Panc1 (cell line): ENCODE data around the gene HSPA12A.

Source experiments
- POLR2AphosphoS5 ChIP-seq: IDR thresholded peaks from 2 replicates; pipeline ENCODE4 v1.6.1; 2012; ENCODE audit warnings: mild to moderate bottlenecking, low read depth, low read length, moderate library complexity
- TF ChIP-seq, protein P1 (sequence below): fragments of 450-650 bp; IDR thresholded peaks from 2 replicates; pipeline ENCODE4 v1.5.1; 2017; ENCODE audit warnings: mild to moderate bottlenecking
- TF ChIP-seq, protein P2 (sequence below), 2 experiments: IDR thresholded peaks; 2 replicates each; pipeline ENCODE4 v1.6.1; 2011 to 2012; ENCODE audit warnings: low read depth in 2 of 2, control low read depth in 1 of 2, low read length in 1 of 2, mild to moderate bottlenecking in 1 of 2, moderate library complexity in 1 of 2; ENCODE audit not compliant: insufficient read depth in 1 of 2

DNA sequence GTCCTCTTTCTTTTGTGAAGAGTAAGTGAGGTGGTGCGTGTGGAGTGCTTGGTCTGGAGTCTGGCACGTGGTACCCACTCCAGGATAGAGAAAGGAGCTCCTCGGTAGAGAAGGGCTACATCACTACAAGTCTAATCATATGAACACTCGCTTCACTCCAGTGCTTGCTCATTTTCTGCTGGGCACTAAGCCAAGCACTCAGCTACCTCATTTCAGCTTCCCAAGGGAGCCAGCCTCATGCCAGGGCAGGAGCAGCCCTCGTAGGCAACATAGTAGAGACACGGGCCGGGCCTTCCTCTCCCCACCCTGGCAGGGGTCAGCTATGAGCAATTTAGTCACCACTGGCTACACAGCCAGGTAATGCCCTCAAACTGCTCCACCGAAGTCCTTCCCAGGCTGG is 11.4 kb upstream of the HSPA12A start:
- TF ChIP-seq, protein P1, sequence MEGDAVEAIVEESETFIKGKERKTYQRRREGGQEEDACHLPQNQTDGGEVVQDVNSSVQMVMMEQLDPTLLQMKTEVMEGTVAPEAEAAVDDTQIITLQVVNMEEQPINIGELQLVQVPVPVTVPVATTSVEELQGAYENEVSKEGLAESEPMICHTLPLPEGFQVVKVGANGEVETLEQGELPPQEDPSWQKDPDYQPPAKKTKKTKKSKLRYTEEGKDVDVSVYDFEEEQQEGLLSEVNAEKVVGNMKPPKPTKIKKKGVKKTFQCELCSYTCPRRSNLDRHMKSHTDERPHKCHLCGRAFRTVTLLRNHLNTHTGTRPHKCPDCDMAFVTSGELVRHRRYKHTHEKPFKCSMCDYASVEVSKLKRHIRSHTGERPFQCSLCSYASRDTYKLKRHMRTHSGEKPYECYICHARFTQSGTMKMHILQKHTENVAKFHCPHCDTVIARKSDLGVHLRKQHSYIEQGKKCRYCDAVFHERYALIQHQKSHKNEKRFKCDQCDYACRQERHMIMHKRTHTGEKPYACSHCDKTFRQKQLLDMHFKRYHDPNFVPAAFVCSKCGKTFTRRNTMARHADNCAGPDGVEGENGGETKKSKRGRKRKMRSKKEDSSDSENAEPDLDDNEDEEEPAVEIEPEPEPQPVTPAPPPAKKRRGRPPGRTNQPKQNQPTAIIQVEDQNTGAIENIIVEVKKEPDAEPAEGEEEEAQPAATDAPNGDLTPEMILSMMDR, result no peak
- TF ChIP-seq POLR2AphosphoS5, result no peak
- TF ChIP-seq, protein P2, sequence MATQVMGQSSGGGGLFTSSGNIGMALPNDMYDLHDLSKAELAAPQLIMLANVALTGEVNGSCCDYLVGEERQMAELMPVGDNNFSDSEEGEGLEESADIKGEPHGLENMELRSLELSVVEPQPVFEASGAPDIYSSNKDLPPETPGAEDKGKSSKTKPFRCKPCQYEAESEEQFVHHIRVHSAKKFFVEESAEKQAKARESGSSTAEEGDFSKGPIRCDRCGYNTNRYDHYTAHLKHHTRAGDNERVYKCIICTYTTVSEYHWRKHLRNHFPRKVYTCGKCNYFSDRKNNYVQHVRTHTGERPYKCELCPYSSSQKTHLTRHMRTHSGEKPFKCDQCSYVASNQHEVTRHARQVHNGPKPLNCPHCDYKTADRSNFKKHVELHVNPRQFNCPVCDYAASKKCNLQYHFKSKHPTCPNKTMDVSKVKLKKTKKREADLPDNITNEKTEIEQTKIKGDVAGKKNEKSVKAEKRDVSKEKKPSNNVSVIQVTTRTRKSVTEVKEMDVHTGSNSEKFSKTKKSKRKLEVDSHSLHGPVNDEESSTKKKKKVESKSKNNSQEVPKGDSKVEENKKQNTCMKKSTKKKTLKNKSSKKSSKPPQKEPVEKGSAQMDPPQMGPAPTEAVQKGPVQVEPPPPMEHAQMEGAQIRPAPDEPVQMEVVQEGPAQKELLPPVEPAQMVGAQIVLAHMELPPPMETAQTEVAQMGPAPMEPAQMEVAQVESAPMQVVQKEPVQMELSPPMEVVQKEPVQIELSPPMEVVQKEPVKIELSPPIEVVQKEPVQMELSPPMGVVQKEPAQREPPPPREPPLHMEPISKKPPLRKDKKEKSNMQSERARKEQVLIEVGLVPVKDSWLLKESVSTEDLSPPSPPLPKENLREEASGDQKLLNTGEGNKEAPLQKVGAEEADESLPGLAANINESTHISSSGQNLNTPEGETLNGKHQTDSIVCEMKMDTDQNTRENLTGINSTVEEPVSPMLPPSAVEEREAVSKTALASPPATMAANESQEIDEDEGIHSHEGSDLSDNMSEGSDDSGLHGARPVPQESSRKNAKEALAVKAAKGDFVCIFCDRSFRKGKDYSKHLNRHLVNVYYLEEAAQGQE (IDR thresholded peaks at IDR 0.05; ENCODE audit: insufficient read depth in 1 of 2, low read depth in 2 of 2, low read length in 1 of 2), result no peak
